Esophagus muscularis mucosa (tissue), 4 donors: ENCODE results near the gene NEK11. TPM values are rescaled to one million over a fixed set of nuclear protein-coding genes. Genes with fewer than 3 reads are reported as not detected.

Experiments
- DNase-seq: peaks from one replicate; pipeline ENCODE4 v3.0.0-alpha.2; 2017; ENCODE audit errors: extremely low spot score
- H3K27ac ChIP-seq, 4 donors: fragments of 200-600 bp; sonication (generic); replicated peaks in 1 of 4; 1 replicate in 3 of 4; 2 replicates in 1 of 4; pipeline ENCODE4 v1.5.1; 2016 to 2019; ENCODE audit warnings: mild to moderate bottlenecking in 1 of 4
- H3K27me3 ChIP-seq, 4 donors: fragments of 200-600 bp; sonication (generic); one replicate each; pipeline versions ENCODE4 v1.5.1 to v1.6.0; 2016 to 2019
- H3K36me3 ChIP-seq, 4 donors: fragments of 200-600 bp; sonication (generic); one replicate each; pipeline ENCODE4 v1.5.1; 2016 to 2019
- H3K4me1 ChIP-seq, 4 donors: fragments of 200-600 bp; sonication (generic); one replicate each; pipeline ENCODE4 v1.5.1; 2016 to 2019
- H3K4me3 ChIP-seq, 4 donors: fragments of 200-600 bp; sonication (generic); 1 replicate in 2 of 4; 2 replicates in 2 of 4; pipeline ENCODE4 v1.5.1; 2016 to 2019; ENCODE audit warnings: mild to moderate bottlenecking in 4 of 4, moderate library complexity in 1 of 4
- H3K9me3 ChIP-seq, 4 donors: fragments of 200-600 bp; sonication (generic); 1 replicate in 3 of 4; 2 replicates in 1 of 4; pipeline ENCODE4 v1.5.1; 2016 to 2019
- CTCF ChIP-seq, 3 experiments: fragments of 200-600 bp in 2 of 3; fragments of 450-650 bp in 1 of 3; sonication (generic) in 2 of 3; IDR thresholded peaks; one replicate each; pipeline ENCODE4 v1.5.1; 2017 to 2019; ENCODE audit warnings: antibody characterized with exemption in 3 of 3, mild to moderate bottlenecking in 2 of 3, moderate library complexity in 1 of 3
- EP300 ChIP-seq: sonication (generic); formaldehyde crosslinking; IDR thresholded peaks from one replicate; pipeline ENCODE4 v1.6.1; 2017; ENCODE audit warnings: antibody characterized with exemption
- POLR2A ChIP-seq: fragments of 450-650 bp; IDR thresholded peaks from one replicate; pipeline ENCODE4 v1.6.1; 2017; ENCODE audit warnings: antibody characterized with exemption, moderate library complexity, mild to moderate bottlenecking, low read depth
- POLR2AphosphoS5 ChIP-seq, 2 donors: sonication (generic); formaldehyde crosslinking; IDR thresholded peaks; one replicate each; pipeline ENCODE4 v1.6.1; 2017; ENCODE audit warnings: antibody characterized with exemption in 2 of 2
- WGBS: methylation state at CpG from one replicate; pipeline ENCODE4 v1.1.5; 2018; 5-methylcytosine and 5-hydroxymethylcytosine counted together
- intact Hi-C: fragments of 100-400 bp; cut with DNase I; formaldehyde crosslinking; loops from one replicate; pipeline ENCODE4 v1.15.1; 2023
- total RNA-seq, 4 donors: library from RNA; depleted of rRNA; stranded (reverse); fragments of >200 nt; gene quantifications; one replicate each; pipeline versions ENCODE4 v1.1.0 to v1.2.1, GENCODE V29; 2016

NEK11 gene
- total RNA-seq, 4 donors from 2014 or later, result 5.4 to 12.0 (median 6.8) TPM

- Histone ChIP-seq H3K36me3 (peaks cover 0 to 32% (median 9%) of the 10 kb centered on the region in 4 donors), H3K4me1 (peaks cover 20 to 39% (median 24%) of the 10 kb centered on the region in 4 donors), H3K27me3 (no peaks in the 10 kb centered on the region), H3K27ac (no peak overlapping the region), H3K4me3 (no peak overlapping the region), H3K9me3 (no peaks in the 10 kb centered on the region)
- intact Hi-C loops, result loop anchor here (10.0 kb wide), 2 partner anchors 494 to 644 kb away; partner anchors contain the start of genes ATP2C1 and PIK3R4
- TF ChIP-seq CTCF (IDR thresholded peaks at IDR 0.05), result no peak
- no peak for TF ChIP-seq POLR2A
- TF ChIP-seq POLR2AphosphoS5 (IDR thresholded peaks at IDR 0.05), result no peak
- TF ChIP-seq EP300, result no peak
- 68% methylated on average over 2 of the region's 2 CpGs for WGBS
- DNase-seq, result no peak
Measured at GRCh38 chr3:131388490-131388799, 361.8 kb downstream of the NEK11 start.

DNA sequence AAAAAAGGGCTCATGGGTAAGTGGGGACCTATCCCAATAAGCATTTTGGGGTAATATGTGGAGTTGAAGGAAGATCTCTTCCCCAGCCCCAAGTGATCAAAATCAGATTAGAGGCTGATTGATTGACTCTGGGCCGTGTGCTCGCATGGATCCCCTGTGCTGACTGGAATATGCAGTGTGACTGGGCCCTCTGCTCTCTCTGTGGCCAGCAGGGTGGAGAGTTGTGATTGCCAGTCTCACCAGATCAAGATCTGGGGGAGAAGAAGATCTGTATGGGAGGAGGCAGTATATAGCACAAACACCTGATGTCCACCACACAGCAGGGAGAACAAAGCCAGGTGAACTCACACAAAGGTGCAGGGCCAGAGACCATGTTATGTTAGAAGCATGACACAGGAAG, 363.7 kb downstream of the NEK11 start:
- WGBS, result 73% methylated on average over 2 of the region's 2 CpGs
- Histone ChIP-seq H3K4me1 (peaks cover 12 to 23% (median 19%) of the 10 kb centered on the region in 4 donors), H3K27me3 (no peaks in the 10 kb centered on the region), H3K4me3 (no peak overlapping the region), H3K36me3 (peaks cover 0 to 13% (median 2%) of the 10 kb centered on the region in 4 donors), H3K27ac (no peak overlapping the region), H3K9me3 (no peaks in the 10 kb centered on the region)
- no peak for TF ChIP-seq POLR2AphosphoS5 (IDR thresholded peaks at IDR 0.05)
- intact Hi-C loops, result no loop called here
- DNase-seq, result no peak

GRCh38 chr3:131393051-131393450, 366.4 kb downstream of the NEK11 start:
- intact Hi-C loops, result no loop called here
- no peaks in the 10 kb centered on the region for H3K9me3 ChIP-seq
- WGBS, result 66% methylated on average over 6 of the region's 6 CpGs
- H3K27me3 ChIP-seq, result no peaks in the 10 kb centered on the region
- peaks cover 0 to 4% (median 0%) of the 10 kb centered on the region in 4 donors for H3K4me1 ChIP-seq
- H3K4me3 ChIP-seq, result no peak overlapping the region
- H3K36me3 ChIP-seq, result no peaks in the 10 kb centered on the region
- H3K27ac ChIP-seq, result no peak overlapping the region
- no peak for DNase-seq
- TF ChIP-seq POLR2A, result no peak
- TF ChIP-seq POLR2AphosphoS5 (IDR thresholded peaks at IDR 0.05), result no peak
- no peak for TF ChIP-seq EP300
- no peak for TF ChIP-seq CTCF (IDR thresholded peaks at IDR 0.05)

- Histone ChIP-seq H3K27me3 (no peaks in the 10 kb centered on the region), H3K9me3 (no peaks in the 10 kb centered on the region), H3K36me3 (no peaks in the 10 kb centered on the region), H3K4me3 (no peak overlapping the region), H3K27ac (no peak overlapping the region), H3K4me1 (no peaks in the 10 kb centered on the region)
- DNase-seq, result no peak
- intact Hi-C loops, result no loop called here
- TF ChIP-seq POLR2A (no peak), CTCF (IDR thresholded peaks at IDR 0.05) (no peak), EP300 (no peak), POLR2AphosphoS5 (IDR thresholded peaks at IDR 0.05) (no peak)
- WGBS, result 80% methylated on average over 4 of the region's 4 CpGs
Measured at GRCh38 chr3:131393868-131394267, 367.2 kb downstream of the NEK11 start.

DNA sequence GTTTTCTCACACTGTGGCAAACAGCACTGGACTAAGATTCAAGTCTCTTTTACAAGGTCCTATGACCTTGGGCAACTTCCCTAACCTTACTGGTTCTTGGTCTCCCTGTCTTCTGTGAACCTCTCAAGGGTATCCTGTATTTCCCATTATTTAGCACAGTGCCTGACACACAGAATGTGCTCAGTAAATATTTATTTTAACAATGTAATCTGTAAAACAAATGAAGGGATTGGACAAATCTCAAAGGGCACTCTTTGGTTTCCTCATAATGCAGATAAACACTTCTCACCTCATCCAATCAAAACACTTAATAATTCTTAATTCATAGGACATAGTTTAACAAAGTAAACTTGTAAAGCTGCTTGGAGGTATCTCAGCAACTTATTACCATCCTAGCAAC, 367.7 kb downstream of the NEK11 start:
- intact Hi-C loops, result no loop called here
- no peak for TF ChIP-seq POLR2A
- TF ChIP-seq CTCF (IDR thresholded peaks at IDR 0.05), result no peak
- TF ChIP-seq EP300, result no peak
- TF ChIP-seq POLR2AphosphoS5 (IDR thresholded peaks at IDR 0.05), result no peak
- no peaks in the 10 kb centered on the region for H3K27me3 ChIP-seq
- no peak overlapping the region for H3K4me3 ChIP-seq
- DNase-seq, result no peak
- H3K36me3 ChIP-seq, result no peaks in the 10 kb centered on the region
- H3K4me1 ChIP-seq, result no peaks in the 10 kb centered on the region
- H3K9me3 ChIP-seq, result no peaks in the 10 kb centered on the region
- no peak overlapping the region for H3K27ac ChIP-seq
